ENCODE measurements around the gene FAM186B.
"Not testable (repeated sequence)": the region's sequence is repeated elsewhere in the genome, so short reads cannot be mapped to it uniquely, and the experiment has no call there.

Gene FAM186B

DNA sequence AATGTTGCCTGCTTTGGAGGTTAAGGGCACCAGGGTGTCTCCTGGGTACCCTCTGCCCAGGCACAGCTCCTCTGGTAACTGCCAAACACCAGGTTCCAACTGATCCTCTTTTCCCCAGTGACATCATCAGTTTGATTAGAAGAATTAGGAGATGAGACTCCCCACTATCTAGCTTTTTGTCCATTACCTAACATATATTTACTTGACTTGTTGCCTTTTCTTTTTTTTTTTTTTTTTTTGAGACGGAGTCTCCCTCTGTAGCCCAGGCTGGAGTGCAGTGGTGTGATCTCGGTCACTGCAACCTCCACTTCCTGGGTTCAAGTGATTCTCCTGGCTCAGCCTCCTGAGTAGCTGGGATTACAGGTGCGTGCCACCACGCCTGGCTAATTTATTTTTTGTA lies at the start of gene FAM186B:
Gene FAM186B, minus strand, starts transcription at position 101 of the 400 bp plus-strand sequence. CDS start 162 bp downstream, outside the sequence.
- H3K27ac ChIP-seq, result not testable (repeated sequence)

GRCh38 chr12:49654715-49655114 lies 49.3 kb upstream of the FAM186B start:
- no peak overlapping the region for H3K27ac ChIP-seq
- no peak for TF ChIP-seq ZFX (IDR thresholded peaks at IDR 0.05; ENCODE audit: borderline replicate concordance)
- TF ChIP-seq, protein P1, sequence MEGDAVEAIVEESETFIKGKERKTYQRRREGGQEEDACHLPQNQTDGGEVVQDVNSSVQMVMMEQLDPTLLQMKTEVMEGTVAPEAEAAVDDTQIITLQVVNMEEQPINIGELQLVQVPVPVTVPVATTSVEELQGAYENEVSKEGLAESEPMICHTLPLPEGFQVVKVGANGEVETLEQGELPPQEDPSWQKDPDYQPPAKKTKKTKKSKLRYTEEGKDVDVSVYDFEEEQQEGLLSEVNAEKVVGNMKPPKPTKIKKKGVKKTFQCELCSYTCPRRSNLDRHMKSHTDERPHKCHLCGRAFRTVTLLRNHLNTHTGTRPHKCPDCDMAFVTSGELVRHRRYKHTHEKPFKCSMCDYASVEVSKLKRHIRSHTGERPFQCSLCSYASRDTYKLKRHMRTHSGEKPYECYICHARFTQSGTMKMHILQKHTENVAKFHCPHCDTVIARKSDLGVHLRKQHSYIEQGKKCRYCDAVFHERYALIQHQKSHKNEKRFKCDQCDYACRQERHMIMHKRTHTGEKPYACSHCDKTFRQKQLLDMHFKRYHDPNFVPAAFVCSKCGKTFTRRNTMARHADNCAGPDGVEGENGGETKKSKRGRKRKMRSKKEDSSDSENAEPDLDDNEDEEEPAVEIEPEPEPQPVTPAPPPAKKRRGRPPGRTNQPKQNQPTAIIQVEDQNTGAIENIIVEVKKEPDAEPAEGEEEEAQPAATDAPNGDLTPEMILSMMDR (IDR thresholded peaks at IDR 0.05), result no peak

- TF ChIP-seq, protein P1 (IDR thresholded peaks at IDR 0.05), result no peak
- no peak for TF ChIP-seq ZFX (IDR thresholded peaks at IDR 0.05; ENCODE audit: borderline replicate concordance)
- H3K27ac ChIP-seq, result no peak overlapping the region
Measured at GRCh38 chr12:49652921-49653520, 47.6 kb upstream of the FAM186B start.

DNA sequence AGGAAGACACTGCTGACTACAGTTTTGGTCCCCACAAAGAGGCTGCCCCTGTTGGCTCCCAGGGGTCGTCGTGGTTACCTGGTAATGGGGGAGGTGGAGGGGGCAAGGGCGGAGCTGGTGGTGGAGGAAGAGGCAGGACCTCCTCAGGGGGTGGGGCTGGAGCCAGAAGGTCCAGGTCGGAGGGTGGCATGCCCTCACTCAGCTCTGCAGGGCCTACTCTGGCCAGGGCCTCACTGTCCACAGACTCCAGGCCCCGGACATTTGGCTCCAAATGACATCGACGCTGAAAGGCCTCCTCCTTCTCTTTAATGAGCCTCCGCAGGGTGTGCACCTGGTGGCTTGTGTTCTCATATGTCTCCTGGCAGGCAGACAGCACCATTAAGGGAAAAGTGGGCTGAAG lies 46.4 kb upstream of the FAM186B start:
- H3K27ac ChIP-seq, result no peak overlapping the region
- no peak for TF ChIP-seq ZFX (IDR thresholded peaks at IDR 0.05; ENCODE audit: borderline replicate concordance)
- TF ChIP-seq, protein P1 (IDR thresholded peaks at IDR 0.05), result no peak

DNA sequence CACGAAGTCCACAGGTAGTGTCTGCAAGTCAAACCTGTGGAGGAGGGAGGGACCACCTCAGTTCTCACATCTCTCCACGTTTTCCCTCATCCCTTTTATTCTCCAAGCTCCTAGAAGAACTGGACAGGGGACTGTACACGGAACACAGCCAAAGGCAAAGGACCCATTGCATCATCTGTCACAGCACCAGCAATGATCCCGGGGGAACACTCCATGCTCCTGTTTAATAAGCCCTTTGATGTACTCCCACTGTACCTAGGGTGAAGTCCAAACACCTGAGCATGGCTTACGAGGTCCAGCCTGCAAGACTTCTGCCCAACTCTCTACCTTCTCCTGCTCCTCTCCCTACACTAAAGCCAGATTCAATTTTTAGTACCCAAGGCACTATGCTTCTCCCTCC lies 44.5 kb upstream of the FAM186B start:
- no peak overlapping the region for H3K27ac ChIP-seq
- TF ChIP-seq, protein P1 (IDR thresholded peaks at IDR 0.05), result no peak
- TF ChIP-seq ZFX (IDR thresholded peaks at IDR 0.05; ENCODE audit: borderline replicate concordance), result no peak

DNA sequence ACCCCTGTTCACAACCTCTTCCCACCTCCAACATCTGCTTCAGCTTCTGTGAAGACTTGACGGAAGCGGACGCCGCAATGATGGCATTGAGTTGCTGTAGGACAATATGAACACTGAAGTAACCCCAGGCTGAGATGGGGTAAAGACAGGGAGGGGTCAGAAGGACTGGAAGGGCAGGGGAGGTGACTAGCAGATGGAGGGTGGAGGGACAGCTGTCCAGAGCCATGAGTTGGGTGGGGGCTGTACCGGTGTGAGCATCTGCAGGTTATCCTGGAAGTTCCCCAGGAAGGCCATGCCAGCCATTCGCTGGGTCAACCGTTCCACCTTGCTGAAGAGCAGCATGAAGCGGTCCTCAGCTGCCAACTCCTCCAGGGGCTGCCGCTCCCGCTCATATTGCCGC lies 44.0 kb upstream of the FAM186B start:
- H3K27ac ChIP-seq, result no peak overlapping the region
- TF ChIP-seq, protein P1 (IDR thresholded peaks at IDR 0.05), result no peak
- no peak for TF ChIP-seq ZFX (IDR thresholded peaks at IDR 0.05; ENCODE audit: borderline replicate concordance)

DNA sequence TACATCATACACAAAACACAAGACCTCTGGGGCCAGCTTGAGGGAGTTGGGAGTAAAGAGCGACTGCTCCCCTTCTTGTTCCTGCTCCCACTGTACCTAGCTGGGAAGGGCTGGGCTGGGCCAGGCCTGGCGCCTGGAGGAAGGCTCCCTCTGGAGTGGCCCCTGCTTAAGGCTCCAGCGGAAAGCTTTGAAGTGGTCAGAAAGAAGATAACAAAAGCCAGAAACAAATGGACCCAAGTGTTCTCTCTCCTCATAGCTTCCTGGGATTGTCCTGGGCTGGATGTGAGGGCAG lies 43.2 kb upstream of the FAM186B start:
- H3K27ac ChIP-seq, result no peak overlapping the region
- TF ChIP-seq, protein P1 (IDR thresholded peaks at IDR 0.05), result no peak

Data from 22Rv1 (cell line).